HG03135 (cell line): ENCODE results near the gene MAPRE2.

ENCODE experiments used
- ATAC-seq: cut with Tn5 transposase; IDR thresholded peaks from one replicate; pipeline ENCODE4 v1.9.1; 2021; ENCODE audit warnings: mild to moderate bottlenecking, moderate library complexity; ENCODE audit not compliant: unreplicated experiment

The MAPRE2 gene

GRCh38 chr18:35061336-35061735, 20.1 kb downstream of the MAPRE2 start:
- ATAC-seq, result no peak

DNA sequence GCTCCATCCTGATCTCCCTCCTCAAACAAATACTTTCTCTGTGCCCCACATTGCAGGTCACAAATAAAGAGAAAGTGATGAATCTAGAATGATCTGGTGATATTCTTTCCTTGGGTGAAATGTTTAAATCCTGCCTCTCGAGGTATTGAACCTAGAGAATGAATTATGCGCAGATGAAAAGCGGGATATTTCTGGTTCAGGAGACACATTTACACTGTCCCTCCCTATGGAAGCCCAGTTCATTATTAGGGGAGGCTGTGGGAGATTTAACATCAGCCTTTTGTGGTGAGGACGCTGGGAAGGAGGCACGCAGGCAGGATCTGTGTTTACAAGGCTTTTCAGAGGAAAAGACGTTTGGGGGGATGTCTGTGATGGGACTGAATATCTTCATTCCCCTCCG, 20.6 kb downstream of the MAPRE2 start:
- no peak for ATAC-seq

DNA sequence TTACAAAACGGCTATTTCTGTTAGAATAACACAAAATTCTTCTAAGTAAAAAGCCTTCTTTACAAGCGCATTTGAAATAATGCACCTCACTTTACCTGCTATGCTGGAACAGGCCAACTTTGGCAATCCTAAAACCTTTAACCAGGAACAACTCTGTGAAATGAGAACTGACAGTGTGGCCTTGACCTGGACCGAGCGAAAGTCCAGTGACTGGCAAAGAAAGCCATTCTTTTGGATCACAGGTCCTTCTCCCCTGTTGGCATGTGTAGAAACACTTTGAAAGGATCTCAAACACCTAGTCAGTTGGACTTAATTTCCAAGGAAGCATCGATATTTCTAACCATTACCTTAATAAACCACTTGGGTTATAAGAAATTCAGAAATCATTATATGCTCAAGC, 21.2 kb downstream of the MAPRE2 start:
- ATAC-seq, result no peak

GRCh38 chr18:35063875-35064690, 22.9 kb downstream of the MAPRE2 start:
- ATAC-seq, result no peak

GRCh38 chr18:35067454-35067853, 26.2 kb downstream of the MAPRE2 start:
- no peak for ATAC-seq

- ATAC-seq, result peak; percentile 80
Observed at GRCh38 chr18:35071819-35072247, 30.6 kb downstream of the MAPRE2 start.

GRCh38 chr18:35072616-35073015, 31.4 kb downstream of the MAPRE2 start:
- ATAC-seq, result no peak

GRCh38 chr18:35073186-35074105, 32.2 kb downstream of the MAPRE2 start:
- no peak for ATAC-seq

DNA sequence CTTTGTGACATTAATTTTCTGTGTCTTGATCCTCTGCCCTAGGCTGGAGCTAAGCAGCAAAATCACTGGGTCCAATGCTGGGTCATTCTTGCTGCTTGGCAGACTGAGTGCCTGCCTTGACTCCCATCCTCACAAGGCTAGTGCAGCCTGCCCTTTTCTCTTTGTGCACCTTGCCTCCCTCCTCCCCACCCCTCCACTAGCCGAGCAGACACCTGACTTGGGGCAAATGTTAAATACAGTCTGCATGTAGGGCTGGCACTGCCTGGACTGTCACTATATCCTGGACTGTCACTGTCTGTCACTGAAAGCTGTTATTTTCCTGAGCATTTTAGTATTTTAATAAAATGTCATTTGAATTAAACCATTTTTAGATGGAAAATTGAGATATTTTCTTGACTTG, 33.4 kb downstream of the MAPRE2 start:
- no peak for ATAC-seq

- ATAC-seq, result no peak
Observed at GRCh38 chr18:35075132-35075531, 33.9 kb downstream of the MAPRE2 start.

GRCh38 chr18:35076135-35076924, 35.1 kb downstream of the MAPRE2 start:
- ATAC-seq, result no peak

- ATAC-seq, result no peak
Observed at GRCh38 chr18:35077937-35078336, 36.7 kb downstream of the MAPRE2 start.

DNA sequence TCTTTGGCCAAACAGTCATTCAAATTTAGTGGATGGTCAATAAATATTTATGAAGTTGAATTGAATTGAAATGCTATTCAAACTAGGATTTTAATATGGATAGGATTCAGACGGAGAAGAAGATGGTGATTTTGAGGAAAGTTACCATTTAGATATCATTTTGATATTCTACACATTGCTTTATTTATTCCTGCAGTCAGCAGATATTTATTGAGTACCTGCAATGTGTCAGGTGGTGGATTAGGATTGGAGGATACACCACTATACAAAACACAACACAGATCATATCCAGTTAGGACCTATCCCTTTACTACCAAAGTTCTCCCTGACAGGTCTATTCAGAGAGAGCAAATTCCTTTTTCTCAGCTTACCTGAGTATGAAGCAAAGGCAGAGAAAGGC, 38.8 kb downstream of the MAPRE2 start:
- ATAC-seq, result no peak

DNA sequence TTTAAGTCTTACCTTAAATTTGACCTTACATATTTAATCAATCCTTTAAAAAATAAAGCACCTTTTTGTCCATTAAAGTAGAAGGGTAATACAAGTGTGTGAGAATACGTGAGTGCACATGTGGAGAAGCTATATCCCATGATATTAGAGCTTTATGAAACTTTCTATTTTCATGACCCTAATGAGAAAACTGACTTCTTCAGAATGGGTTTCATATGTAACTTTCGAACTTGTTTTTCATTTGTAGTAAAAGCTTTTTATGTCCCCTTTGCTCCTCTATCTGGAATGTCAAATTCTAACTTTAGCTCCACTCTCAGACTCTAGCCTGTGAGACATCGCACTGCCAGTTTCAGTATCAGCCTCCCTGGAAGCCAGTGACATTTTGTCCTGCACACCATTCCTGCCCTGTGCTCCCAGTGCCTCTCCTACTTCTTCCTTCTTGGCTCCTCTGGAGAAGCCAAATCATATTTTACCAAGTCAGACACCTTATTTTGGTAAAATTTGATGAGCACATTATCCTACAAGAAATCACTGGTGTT, 42.0 kb downstream of the MAPRE2 start:
- no peak for ATAC-seq

GRCh38 chr18:35084494-35085449, 43.6 kb downstream of the MAPRE2 start:
- ATAC-seq, result no peak

DNA sequence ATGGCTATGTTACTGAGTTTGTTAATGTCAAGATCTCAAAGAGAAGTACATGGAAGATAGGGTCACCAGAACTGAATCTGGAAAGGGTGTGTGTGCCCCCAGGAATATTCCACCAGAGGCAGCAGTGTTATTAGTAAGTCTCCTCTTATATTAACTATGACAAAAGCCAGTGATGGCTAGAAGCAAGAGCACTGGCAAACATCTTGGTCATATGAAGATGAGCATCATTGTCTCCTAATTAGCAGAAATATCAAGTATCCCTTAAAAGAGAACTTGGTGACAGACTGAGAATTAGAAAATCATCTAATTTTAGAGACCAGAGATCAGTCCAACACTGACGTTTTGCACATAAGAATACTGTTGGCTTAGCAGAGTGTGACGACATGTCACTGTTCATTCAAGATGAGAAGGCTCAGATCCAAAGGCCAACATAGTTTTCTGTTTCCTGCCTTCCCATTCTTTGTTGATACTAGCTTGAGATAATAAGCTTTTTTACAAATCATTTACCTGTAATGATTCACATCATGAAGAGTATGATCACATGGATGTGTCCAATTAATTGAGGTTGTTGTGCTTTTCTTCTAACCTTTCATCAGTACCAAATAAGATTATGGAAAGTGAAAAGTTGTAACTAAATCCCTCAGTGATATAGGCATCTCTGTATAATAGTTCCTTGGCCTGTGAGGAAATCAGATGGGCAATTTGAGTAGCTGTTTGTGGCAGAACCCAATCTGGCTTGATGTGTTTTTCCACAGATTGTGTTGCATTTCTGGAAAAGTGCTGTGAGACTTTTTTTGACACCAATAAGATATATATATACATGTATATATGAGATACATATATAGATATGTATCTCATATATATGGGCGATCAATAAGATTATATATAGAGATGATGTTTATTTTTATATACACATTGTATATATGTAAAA, 44.5 kb downstream of the MAPRE2 start:
- ATAC-seq, result no peak

DNA sequence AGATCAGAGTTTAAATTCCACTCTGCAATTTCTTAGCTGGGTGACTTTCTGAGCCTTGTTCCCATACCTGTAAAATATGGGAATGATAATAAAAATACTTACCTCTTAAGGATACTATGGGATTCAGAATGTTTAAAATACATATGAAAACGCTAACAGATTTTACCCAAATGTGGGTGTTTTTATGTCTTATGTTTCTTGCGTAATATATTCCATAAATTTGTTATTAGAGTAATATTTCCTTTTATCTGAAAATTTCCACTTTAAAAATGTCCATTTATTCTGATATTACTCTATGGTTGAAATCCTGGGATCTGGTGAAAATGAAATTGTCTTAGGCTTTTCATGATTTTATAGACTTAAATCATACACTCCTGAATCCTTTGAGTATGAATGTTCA, 45.5 kb downstream of the MAPRE2 start:
- ATAC-seq, result no peak

- no peak for ATAC-seq
Observed at GRCh38 chr18:35087726-35088125, 46.5 kb downstream of the MAPRE2 start.

- ATAC-seq, result no peak
Observed at GRCh38 chr18:35088921-35089320, 47.7 kb downstream of the MAPRE2 start.
